Activated naive CD4-positive, alpha-beta T cell treated with anti-CD3 and anti-CD28 coated beads, Interleukin-2, amount 50 U/mL, for 16 hours (primary cell): ENCODE data around the gene ARHGEF7.

Source experiments
- DNase-seq: peaks from one replicate; pipeline ENCODE4 v3.0.0-alpha.2; 2020

ARHGEF7 gene

GRCh38 chr13:111111376-111111937 is 3.7 kb upstream of the ARHGEF7 start:
- DNase-seq, result no peak

- no peak for DNase-seq
Observed at GRCh38 chr13:111112196-111112595, 2.9 kb upstream of the ARHGEF7 start.

- peak; percentile 25 for DNase-seq
Observed at GRCh38 chr13:111114362-111115060, 599 bp upstream of the ARHGEF7 start.

- no peak for DNase-seq
Observed at GRCh38 chr13:111115965-111116521, 933 bp downstream of the ARHGEF7 start.

- no peak for DNase-seq
Observed at GRCh38 chr13:111116856-111117255, 1.7 kb downstream of the ARHGEF7 start.

- DNase-seq, result no peak
Observed at GRCh38 chr13:111117289-111117688, 2.2 kb downstream of the ARHGEF7 start.

GRCh38 chr13:111117961-111118360 is 2.9 kb downstream of the ARHGEF7 start:
- DNase-seq, result no peak

GRCh38 chr13:111118898-111119607 is 3.9 kb downstream of the ARHGEF7 start:
- DNase-seq, result no peak

GRCh38 chr13:111119966-111120365 is 4.9 kb downstream of the ARHGEF7 start:
- no peak for DNase-seq

- no peak for DNase-seq
Observed at GRCh38 chr13:111120422-111120821, 5.3 kb downstream of the ARHGEF7 start.

- no peak for DNase-seq
Observed at GRCh38 chr13:111120913-111121312, 5.8 kb downstream of the ARHGEF7 start.

GRCh38 chr13:111121506-111121905 is 6.4 kb downstream of the ARHGEF7 start:
- no peak for DNase-seq

GRCh38 chr13:111122056-111122455 is 6.9 kb downstream of the ARHGEF7 start:
- no peak for DNase-seq

GRCh38 chr13:111122631-111123030 is 7.5 kb downstream of the ARHGEF7 start:
- DNase-seq, result no peak

GRCh38 chr13:111123221-111123620 is 8.1 kb downstream of the ARHGEF7 start:
- DNase-seq, result no peak

- DNase-seq, result no peak
Observed at GRCh38 chr13:111123649-111124048, 8.5 kb downstream of the ARHGEF7 start.

- no peak for DNase-seq
Observed at GRCh38 chr13:111126509-111126908, 11.4 kb downstream of the ARHGEF7 start.

GRCh38 chr13:111129465-111130115 is 14.5 kb downstream of the ARHGEF7 start:
- DNase-seq, result no peak

GRCh38 chr13:111130116-111130508 is 15.0 kb downstream of the ARHGEF7 start:
- DNase-seq, result no peak

- no peak for DNase-seq
Observed at GRCh38 chr13:111131048-111131447, 15.9 kb downstream of the ARHGEF7 start.

- DNase-seq, result no peak
Observed at GRCh38 chr13:111131611-111132010, 16.5 kb downstream of the ARHGEF7 start.

GRCh38 chr13:111132948-111133347 is 17.8 kb downstream of the ARHGEF7 start:
- DNase-seq, result no peak

- DNase-seq, result no peak
Observed at GRCh38 chr13:111139452-111139851, 24.3 kb downstream of the ARHGEF7 start.
